ENCODE results near the gene VAV2. TPM values are rescaled to one million over a fixed set of nuclear protein-coding genes. Genes with fewer than 3 reads are reported as not detected.

VAV2 gene
- total and polyA plus RNA-seq, 2 experiments from 2014 or later = 8.1 to 28.9 TPM

- Mint-ChIP-seq H3K9me3 (no peaks in the 10 kb centered on the region), H3K36me3 (ENCODE audit: low read depth) (no peaks in the 10 kb centered on the region; the same call in 2 of the 3 replicates), H3K27ac (no peak overlapping the region), H3K4me3 (no peak overlapping the region), H3K27me3 (ENCODE audit: insufficient read depth, low read depth, poor library complexity) (peaks cover 7% of the 10 kb centered on the region), H3K4me1 (peaks cover 19% of the 10 kb centered on the region)
- no peaks in the 10 kb centered on the region for H3F3A ChIP-seq (replicated peaks; ENCODE audit: low read depth)
- H3K36me3 ChIP-seq (ENCODE audit: insufficient read depth) = no peaks in the 10 kb centered on the region
- H4K20me1 ChIP-seq (replicated peaks; ENCODE audit: insufficient read depth) = no peaks in the 10 kb centered on the region
- H2AFZ ChIP-seq = no peak overlapping the region
- ATAC-seq (no peak), DNase-seq (ENCODE audit: low spot score) (no peak)
- H3K4me2 ChIP-seq = no peak overlapping the region
- TF ChIP-seq NANOG (IDR thresholded peaks at IDR 0.05; ENCODE audit: borderline replicate concordance) (no peak), ETS1 (IDR thresholded peaks at IDR 0.05) (no peak), POLR2AphosphoS5 (IDR thresholded peaks at IDR 0.05; ENCODE audit: low read depth) (no peak), CREB1 (CRISPR knock-in tag; IDR thresholded peaks at IDR 0.05; ENCODE audit: low read depth) (no peak), EZH2 (IDR thresholded peaks at IDR 0.05; ENCODE audit: low read depth, unreplicated experiment) (no peak), EZH2phosphoT487 (IDR thresholded peaks at IDR 0.05; ENCODE audit: unreplicated experiment) (no peak), REST (IDR thresholded peaks at IDR 0.05; ENCODE audit: unreplicated experiment) (no peak), JUNB (IDR thresholded peaks at IDR 0.05; ENCODE audit: unreplicated experiment) (no peak), CTCF (conservative IDR thresholded peaks at IDR 0.05; ENCODE audit: low read depth in 2 of 2) (no peak), ZNF331 (CRISPR knock-in tag; IDR thresholded peaks at IDR 0.05; ENCODE audit: low read depth) (no peak)
- TF ChIP-seq, protein P1, sequence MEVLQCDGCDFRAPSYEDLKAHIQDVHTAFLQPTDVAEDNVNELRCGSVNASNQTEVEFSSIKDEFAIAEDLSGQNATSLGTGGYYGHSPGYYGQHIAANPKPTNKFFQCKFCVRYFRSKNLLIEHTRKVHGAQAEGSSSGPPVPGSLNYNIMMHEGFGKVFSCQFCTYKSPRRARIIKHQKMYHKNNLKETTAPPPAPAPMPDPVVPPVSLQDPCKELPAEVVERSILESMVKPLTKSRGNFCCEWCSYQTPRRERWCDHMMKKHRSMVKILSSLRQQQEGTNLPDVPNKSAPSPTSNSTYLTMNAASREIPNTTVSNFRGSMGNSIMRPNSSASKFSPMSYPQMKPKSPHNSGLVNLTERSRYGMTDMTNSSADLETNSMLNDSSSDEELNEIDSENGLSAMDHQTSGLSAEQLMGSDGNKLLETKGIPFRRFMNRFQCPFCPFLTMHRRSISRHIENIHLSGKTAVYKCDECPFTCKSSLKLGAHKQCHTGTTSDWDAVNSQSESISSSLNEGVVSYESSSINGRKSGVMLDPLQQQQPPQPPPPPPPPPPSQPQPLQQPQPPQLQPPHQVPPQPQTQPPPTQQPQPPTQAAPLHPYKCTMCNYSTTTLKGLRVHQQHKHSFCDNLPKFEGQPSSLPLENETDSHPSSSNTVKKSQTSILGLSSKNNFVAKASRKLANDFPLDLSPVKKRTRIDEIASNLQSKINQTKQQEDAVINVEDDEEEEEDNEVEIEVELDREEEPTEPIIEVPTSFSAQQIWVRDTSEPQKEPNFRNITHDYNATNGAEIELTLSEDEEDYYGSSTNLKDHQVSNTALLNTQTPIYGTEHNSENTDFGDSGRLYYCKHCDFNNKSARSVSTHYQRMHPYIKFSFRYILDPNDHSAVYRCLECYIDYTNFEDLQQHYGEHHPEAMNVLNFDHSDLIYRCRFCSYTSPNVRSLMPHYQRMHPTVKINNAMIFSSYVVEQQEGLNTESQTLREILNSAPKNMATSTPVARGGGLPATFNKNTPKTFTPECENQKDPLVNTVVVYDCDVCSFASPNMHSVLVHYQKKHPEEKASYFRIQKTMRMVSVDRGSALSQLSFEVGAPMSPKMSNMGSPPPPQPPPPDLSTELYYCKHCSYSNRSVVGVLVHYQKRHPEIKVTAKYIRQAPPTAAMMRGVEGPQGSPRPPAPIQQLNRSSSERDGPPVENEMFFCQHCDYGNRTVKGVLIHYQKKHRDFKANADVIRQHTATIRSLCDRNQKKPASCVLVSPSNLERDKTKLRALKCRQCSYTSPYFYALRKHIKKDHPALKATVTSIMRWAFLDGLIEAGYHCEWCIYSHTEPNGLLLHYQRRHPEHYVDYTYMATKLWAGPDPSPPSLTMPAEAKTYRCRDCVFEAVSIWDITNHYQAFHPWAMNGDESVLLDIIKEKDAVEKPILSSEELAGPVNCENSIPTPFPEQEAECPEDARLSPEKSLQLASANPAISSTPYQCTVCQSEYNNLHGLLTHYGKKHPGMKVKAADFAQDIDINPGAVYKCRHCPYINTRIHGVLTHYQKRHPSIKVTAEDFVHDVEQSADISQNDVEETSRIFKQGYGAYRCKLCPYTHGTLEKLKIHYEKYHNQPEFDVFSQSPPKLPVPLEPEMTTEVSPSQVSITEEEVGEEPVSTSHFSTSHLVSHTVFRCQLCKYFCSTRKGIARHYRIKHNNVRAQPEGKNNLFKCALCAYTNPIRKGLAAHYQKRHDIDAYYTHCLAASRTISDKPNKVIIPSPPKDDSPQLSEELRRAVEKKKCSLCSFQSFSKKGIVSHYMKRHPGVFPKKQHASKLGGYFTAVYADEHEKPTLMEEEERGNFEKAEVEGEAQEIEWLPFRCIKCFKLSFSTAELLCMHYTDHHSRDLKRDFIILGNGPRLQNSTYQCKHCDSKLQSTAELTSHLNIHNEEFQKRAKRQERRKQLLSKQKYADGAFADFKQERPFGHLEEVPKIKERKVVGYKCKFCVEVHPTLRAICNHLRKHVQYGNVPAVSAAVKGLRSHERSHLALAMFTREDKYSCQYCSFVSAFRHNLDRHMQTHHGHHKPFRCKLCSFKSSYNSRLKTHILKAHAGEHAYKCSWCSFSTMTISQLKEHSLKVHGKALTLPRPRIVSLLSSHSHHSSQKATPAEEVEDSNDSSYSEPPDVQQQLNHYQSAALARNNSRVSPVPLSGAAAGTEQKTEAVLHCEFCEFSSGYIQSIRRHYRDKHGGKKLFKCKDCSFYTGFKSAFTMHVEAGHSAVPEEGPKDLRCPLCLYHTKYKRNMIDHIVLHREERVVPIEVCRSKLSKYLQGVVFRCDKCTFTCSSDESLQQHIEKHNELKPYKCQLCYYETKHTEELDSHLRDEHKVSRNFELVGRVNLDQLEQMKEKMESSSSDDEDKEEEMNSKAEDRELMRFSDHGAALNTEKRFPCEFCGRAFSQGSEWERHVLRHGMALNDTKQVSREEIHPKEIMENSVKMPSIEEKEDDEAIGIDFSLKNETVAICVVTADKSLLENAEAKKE (CRISPR knock-in tag; IDR thresholded peaks at IDR 0.05) = no peak
- H3K79me2 ChIP-seq (replicated peaks; ENCODE audit: insufficient read depth) = no peaks in the 10 kb centered on the region
- no peak overlapping the region for H3K4me3 ChIP-seq
- no peaks in the 10 kb centered on the region for H3K27me3 ChIP-seq (ENCODE audit: insufficient read depth)
- H3K27ac ChIP-seq (ENCODE audit: low read depth) = no peak overlapping the region
- no peaks in the 10 kb centered on the region for H3K9me2 ChIP-seq (ENCODE audit: insufficient read depth)
- peaks cover 16% of the 10 kb centered on the region; the same call in 1 of the 2 replicates for H3K4me1 ChIP-seq (ENCODE audit: insufficient read depth)
Measured at GRCh38 chr9:133830310-133830709, 161.8 kb downstream of the VAV2 start.

Measured in GM23338 (cell line).